Stimulated activated CD8-positive, alpha-beta memory T cell treated with anti-CD3 and anti-CD28 coated beads, Interleukin-2, amount 100 ng/mL, for 1 hour (primary cell): ENCODE measurements around the gene SLC47A1.

Experiments used
- DNase-seq, 2 donors: peaks; one replicate each; pipeline ENCODE4 v3.0.0-alpha.2; 2020; ENCODE audit warnings: low read depth in 2 of 2

Gene SLC47A1

GRCh38 chr17:19590912-19591551, 57.4 kb downstream of the SLC47A1 start:
- no peak for DNase-seq

GRCh38 chr17:19592316-19592715, 58.7 kb downstream of the SLC47A1 start:
- no peak for DNase-seq

GRCh38 chr17:19596869-19597268, 63.2 kb downstream of the SLC47A1 start:
- DNase-seq: no peak

- DNase-seq: no peak
Measured at GRCh38 chr17:19610311-19610710, 76.7 kb downstream of the SLC47A1 start.

GRCh38 chr17:19610879-19611278, 77.2 kb downstream of the SLC47A1 start:
- no peak for DNase-seq

- DNase-seq: no peak
Measured at GRCh38 chr17:19613979-19614378, 80.3 kb downstream of the SLC47A1 start.

- DNase-seq: no peak
Measured at GRCh38 chr17:19614900-19615299, 81.2 kb downstream of the SLC47A1 start.

GRCh38 chr17:19618015-19618414, 84.4 kb downstream of the SLC47A1 start:
- no peak for DNase-seq

GRCh38 chr17:19619705-19620325, 86.2 kb downstream of the SLC47A1 start:
- DNase-seq: no peak

- no peak for DNase-seq
Measured at GRCh38 chr17:19621697-19622096, 88.0 kb downstream of the SLC47A1 start.

GRCh38 chr17:19626079-19626478, 92.4 kb downstream of the SLC47A1 start:
- DNase-seq: no peak
